Esophagus squamous epithelium (tissue), 5 donors: Measurements from ENCODE around the gene NOP9. TPM values are rescaled to one million over a fixed set of nuclear protein-coding genes. Genes with fewer than 3 reads are reported as not detected.

Source experiments
- DNase-seq: peaks from one replicate; lab custom pipeline; 2025; lab: John Stamatoyannopoulos, UW
- H3K27ac ChIP-seq, 4 donors: fragments of 200-600 bp; sonication (generic); one replicate each; pipeline ENCODE4 v1.5.1; 2016 to 2019; ENCODE audit warnings: mild to moderate bottlenecking in 1 of 4
- H3K27me3 ChIP-seq, 4 donors: fragments of 200-600 bp; sonication (generic); 1 replicate in 3 of 4; 2 replicates in 1 of 4; pipeline versions ENCODE4 v1.5.1 to v1.6.0; 2017 to 2021; ENCODE audit warnings: antibody characterized with exemption in 1 of 4
- H3K36me3 ChIP-seq, 3 donors: fragments of 200-600 bp; sonication (generic); one replicate each; pipeline ENCODE4 v1.5.1; 2016 to 2019
- H3K4me1 ChIP-seq, 3 donors: fragments of 200-600 bp; sonication (generic); one replicate each; pipeline ENCODE4 v1.5.1; 2017 to 2019
- H3K4me3 ChIP-seq, 4 donors: fragments of 200-600 bp; sonication (generic); 1 replicate in 3 of 4; 2 replicates in 1 of 4; pipeline ENCODE4 v1.5.1; 2016 to 2019; ENCODE audit warnings: mild to moderate bottlenecking in 2 of 4, moderate library complexity in 1 of 4
- H3K9me3 ChIP-seq, 3 donors: fragments of 200-600 bp; sonication (generic); one replicate each; pipeline ENCODE4 v1.5.1; 2016 to 2019
- POLR2A ChIP-seq, 4 donors: fragments of 450-650 bp; IDR thresholded peaks; one replicate each; pipeline ENCODE4 v1.6.1; 2017; ENCODE audit warnings: antibody characterized with exemption in 4 of 4, mild to moderate bottlenecking in 4 of 4, moderate library complexity in 3 of 4
- WGBS, 2 donors: methylation state at CpG; one replicate each; pipeline ENCODE4 v1.1.5; 2018; 5-methylcytosine and 5-hydroxymethylcytosine counted together
- intact Hi-C: fragments of 100-400 bp; cut with DNase I; formaldehyde crosslinking; loops from one replicate; pipeline ENCODE4 v1.15.0; 2022
- total RNA-seq, 4 donors: library from RNA; depleted of rRNA; stranded (reverse); fragments of >200 nt; gene quantifications; one replicate each; pipeline ENCODE4 v1.1.0, GENCODE V29; 2016
- TF ChIP-seq, protein P1 (sequence below), 6 experiments: fragments of 450-650 bp in 4 of 6; fragments of 200-600 bp in 2 of 6; sonication (generic) in 2 of 6; IDR thresholded peaks; one replicate each; pipeline ENCODE4 v1.5.1; 2016 to 2019; ENCODE audit warnings: antibody characterized with exemption in 6 of 6, mild to moderate bottlenecking in 4 of 6, moderate library complexity in 4 of 6
- donor health status: DM: yes; HTN: yes; CAD: no.

The NOP9 gene
- total RNA-seq, 4 donors from 2014 or later: 18.0 to 29.8 (median 25.0) TPM

DNA sequence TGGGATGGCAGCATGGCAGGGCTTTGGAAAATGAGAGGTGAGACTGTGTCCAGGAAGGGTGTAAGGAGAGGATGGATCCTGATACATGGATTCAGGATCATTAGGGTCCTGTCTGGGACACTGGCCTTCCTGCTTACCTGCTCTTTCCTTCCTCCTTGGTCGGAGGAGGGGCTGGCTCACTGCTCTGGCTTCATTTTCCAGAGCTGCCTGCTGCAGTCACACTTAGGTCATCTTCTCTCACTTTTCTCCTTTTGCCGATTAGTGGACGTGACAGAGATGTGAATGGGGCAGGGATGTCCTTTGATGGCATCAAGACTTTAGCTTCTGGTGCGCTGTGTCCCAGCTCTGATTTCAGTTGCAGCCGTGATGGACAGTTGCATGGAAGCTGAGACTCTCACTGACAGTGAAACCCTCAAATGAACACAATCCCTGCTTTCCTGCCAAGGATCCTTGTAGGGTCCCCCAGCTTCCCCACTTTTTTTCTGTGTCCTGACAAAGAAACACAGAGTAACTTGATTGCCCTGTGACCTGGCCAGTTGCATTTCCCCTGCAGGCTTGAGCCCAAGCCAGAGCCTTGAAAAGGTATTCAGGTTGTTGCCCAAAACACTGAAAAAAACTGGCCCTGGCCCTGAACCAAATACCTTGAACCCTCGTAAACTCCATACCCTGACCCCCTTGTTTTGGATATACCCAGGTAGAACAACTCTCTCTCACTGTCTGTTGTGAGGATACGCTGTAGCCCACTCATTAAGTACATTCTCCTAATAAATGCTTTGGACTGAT is 8.9 kb downstream of the NOP9 start:
- DNase-seq: no peak
- intact Hi-C loops: no loop called here
- no peaks in the 10 kb centered on the region for H3K27me3 ChIP-seq
- peak overlapping the region; percentile 92 to 97 (median 95) for H3K27ac ChIP-seq
- H3K4me3 ChIP-seq: no peak overlapping the region
- no peak for TF ChIP-seq POLR2A (IDR thresholded peaks at IDR 0.05)
- TF ChIP-seq, protein P1, sequence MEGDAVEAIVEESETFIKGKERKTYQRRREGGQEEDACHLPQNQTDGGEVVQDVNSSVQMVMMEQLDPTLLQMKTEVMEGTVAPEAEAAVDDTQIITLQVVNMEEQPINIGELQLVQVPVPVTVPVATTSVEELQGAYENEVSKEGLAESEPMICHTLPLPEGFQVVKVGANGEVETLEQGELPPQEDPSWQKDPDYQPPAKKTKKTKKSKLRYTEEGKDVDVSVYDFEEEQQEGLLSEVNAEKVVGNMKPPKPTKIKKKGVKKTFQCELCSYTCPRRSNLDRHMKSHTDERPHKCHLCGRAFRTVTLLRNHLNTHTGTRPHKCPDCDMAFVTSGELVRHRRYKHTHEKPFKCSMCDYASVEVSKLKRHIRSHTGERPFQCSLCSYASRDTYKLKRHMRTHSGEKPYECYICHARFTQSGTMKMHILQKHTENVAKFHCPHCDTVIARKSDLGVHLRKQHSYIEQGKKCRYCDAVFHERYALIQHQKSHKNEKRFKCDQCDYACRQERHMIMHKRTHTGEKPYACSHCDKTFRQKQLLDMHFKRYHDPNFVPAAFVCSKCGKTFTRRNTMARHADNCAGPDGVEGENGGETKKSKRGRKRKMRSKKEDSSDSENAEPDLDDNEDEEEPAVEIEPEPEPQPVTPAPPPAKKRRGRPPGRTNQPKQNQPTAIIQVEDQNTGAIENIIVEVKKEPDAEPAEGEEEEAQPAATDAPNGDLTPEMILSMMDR (IDR thresholded peaks at IDR 0.05): no peak
- 51 to 67% methylated on average over 5 to 6 of the region's 7 CpGs for WGBS, 2 donors
- peaks cover 51 to 62% (median 51%) of the 10 kb centered on the region in 3 donors for H3K4me1 ChIP-seq
- no peaks in the 10 kb centered on the region for H3K9me3 ChIP-seq
- peaks cover 0 to 45% (median 29%) of the 10 kb centered on the region in 3 donors for H3K36me3 ChIP-seq

DNA sequence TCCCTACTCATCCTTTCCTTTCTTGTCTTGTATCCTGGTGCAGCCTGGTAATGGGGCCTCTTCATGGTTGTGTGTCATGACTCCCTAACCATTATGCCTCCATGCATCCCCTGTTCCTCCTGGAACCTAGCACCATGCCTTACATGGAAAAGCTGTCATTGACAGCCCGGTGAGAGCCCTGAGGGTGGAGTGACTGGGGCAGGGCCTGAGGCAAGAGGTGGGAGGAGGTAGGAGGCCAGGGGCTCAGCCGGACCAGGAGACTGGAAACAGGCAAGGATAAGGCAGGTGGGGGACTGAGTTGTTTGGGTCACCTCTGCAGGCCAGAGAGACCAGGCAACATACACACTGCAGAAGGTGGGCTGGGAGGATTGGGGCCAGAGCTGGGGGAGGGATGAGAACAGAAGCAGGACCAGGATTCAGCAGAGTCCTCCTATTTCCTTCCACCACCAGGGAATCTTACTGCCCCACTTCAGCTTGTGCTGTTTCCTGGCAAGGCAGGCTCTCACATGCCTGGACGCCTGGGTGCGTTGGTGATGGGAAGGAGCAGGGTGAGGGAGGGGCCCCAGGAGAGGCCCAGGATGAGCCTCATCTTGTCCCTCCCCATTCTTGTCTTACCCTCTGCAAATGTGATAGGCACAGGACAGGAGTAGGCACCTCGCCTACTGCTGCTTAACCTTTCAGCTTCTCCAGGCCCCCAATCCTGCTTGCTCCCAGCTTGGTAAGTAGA is 10.1 kb downstream of the NOP9 start, which contains the start of gene LTB4R2:
Gene LTB4R2 (plus strand): TSS at position 603 of the 727 bp plus-strand sequence. CDS start 525 bp downstream, outside the sequence.
- 24 to 58% methylated on average over 2 to 4 of the region's 5 CpGs for WGBS, 2 donors
- Histone ChIP-seq H3K36me3 (peaks cover 0 to 33% (median 18%) of the 10 kb centered on the region in 3 donors), H3K9me3 (no peaks in the 10 kb centered on the region), H3K27ac (peak within 1 kb of the TSS; percentile 92 to 97 (median 95)), H3K4me3 (peak within 1 kb of the TSS; percentile 46 to 84 (median 62)), H3K27me3 (no peaks in the 10 kb centered on the region), H3K4me1 (peaks cover 61 to 73% (median 63%) of the 10 kb centered on the region in 3 donors)
- no peak for DNase-seq
- intact Hi-C loops: no loop called here
- TF ChIP-seq POLR2A (IDR thresholded peaks at IDR 0.05): no peak
- TF ChIP-seq, protein P1 (IDR thresholded peaks at IDR 0.05): peak in 1 of 6 experiments; percentile 45

DNA sequence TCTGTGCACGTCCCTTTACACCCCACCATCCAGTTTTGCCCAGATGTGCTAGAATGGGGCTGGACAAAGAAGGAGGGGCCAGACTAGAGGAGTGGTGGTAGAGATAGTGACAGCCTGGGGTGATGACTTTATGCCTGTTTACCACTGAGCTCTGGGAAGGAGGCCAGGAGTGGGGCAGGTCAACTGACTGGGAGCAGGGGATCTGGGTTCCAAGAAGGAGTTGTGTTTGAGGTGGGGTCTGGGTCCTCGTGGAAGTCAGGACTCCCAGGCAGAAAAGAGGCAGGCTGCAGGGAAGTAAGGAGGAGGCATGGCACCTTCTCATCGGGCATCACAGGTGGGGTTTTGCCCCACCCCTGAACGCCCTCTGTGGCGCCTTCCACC is 10.6 kb downstream of the NOP9 start:
- TF ChIP-seq, protein P1 (IDR thresholded peaks at IDR 0.05): no peak
- TF ChIP-seq POLR2A (IDR thresholded peaks at IDR 0.05): no peak
- Histone ChIP-seq H3K27me3 (no peaks in the 10 kb centered on the region), H3K9me3 (no peaks in the 10 kb centered on the region), H3K36me3 (peaks cover 0 to 28% (median 12%) of the 10 kb centered on the region in 3 donors), H3K4me1 (peaks cover 66 to 79% (median 68%) of the 10 kb centered on the region in 3 donors), H3K27ac (peak overlapping the region; percentile 92 to 97 (median 95)), H3K4me3 (peak overlapping the region; percentile 46 to 84 (median 62))
- intact Hi-C loops: no loop called here
- 3 to 30% methylated on average over 2 to 3 of the region's 5 CpGs for WGBS, 2 donors
- DNase-seq: no peak

DNA sequence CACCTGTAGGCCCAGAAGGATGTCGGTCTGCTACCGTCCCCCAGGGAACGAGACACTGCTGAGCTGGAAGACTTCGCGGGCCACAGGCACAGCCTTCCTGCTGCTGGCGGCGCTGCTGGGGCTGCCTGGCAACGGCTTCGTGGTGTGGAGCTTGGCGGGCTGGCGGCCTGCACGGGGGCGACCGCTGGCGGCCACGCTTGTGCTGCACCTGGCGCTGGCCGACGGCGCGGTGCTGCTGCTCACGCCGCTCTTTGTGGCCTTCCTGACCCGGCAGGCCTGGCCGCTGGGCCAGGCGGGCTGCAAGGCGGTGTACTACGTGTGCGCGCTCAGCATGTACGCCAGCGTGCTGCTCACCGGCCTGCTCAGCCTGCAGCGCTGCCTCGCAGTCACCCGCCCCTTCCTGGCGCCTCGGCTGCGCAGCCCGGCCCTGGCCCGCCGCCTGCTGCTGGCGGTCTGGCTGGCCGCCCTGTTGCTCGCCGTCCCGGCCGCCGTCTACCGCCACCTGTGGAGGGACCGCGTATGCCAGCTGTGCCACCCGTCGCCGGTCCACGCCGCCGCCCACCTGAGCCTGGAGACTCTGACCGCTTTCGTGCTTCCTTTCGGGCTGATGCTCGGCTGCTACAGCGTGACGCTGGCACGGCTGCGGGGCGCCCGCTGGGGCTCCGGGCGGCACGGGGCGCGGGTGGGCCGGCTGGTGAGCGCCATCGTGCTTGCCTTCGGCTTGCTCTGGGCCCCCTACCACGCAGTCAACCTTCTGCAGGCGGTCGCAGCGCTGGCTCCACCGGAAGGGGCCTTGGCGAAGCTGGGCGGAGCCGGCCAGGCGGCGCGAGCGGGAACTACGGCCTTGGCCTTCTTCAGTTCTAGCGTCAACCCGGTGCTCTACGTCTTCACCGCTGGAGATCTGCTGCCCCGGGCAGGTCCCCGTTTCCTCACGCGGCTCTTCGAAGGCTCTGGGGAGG is 11.3 kb downstream of the NOP9 start, which contains the start of gene LTB4R:
Gene LTB4R (plus strand): TSS at position 857 of the 959 bp plus-strand sequence. CDS start 4,150 bp downstream, outside the sequence.
- TF ChIP-seq, protein P1 (IDR thresholded peaks at IDR 0.05): peak in 5 of 6 experiments; percentile 2 to 57 (median 34)
- TF ChIP-seq POLR2A (IDR thresholded peaks at IDR 0.05): peak in 1 of 4 donors; percentile 54
- H3K27me3 ChIP-seq: no peaks in the 10 kb centered on the region
- peak within 1 kb of the TSS; percentile 92 to 97 (median 95) for H3K27ac ChIP-seq
- no peak for DNase-seq
- 0% methylated on average over 20 of the region's 99 CpGs; no CpG with 5 or more reads in 1 of the 2 donors for WGBS, 2 donors
- no peaks in the 10 kb centered on the region for H3K9me3 ChIP-seq
- peak within 1 kb of the TSS; percentile 46 to 84 (median 62) for H3K4me3 ChIP-seq
- intact Hi-C loops: no loop called here
- H3K36me3 ChIP-seq: peaks cover 0 to 21% (median 5%) of the 10 kb centered on the region in 3 donors
- peaks cover 71 to 86% (median 75%) of the 10 kb centered on the region in 3 donors for H3K4me1 ChIP-seq
